AML-193 (cell line): ENCODE measurements around the gene SNRNP70.
"Not testable (repeated sequence)": the region's sequence is repeated elsewhere in the genome, so short reads cannot be mapped to it uniquely, and the experiment has no call there.

Source experiments
- DNase-seq, 2 experiments: peaks; one replicate each; lab custom pipeline; 2025; lab: John Stamatoyannopoulos, UW

The SNRNP70 gene

GRCh38 chr19:49085020-49085867 is at the start of gene SNRNP70:
TSS of gene SNRNP70 (plus strand) at chr19:49085451. CDS start at chr19:49086415, 964 bp downstream.
- DNase-seq, result peak; percentile 96 to 98

GRCh38 chr19:49036815-49037214 is 48.4 kb upstream of the SNRNP70 start, which contains the start of gene CGB1:
TSS of gene CGB1 (minus strand) at chr19:49036895. CDS start at chr19:49036711, 184 bp downstream.
- not testable (repeated sequence) for DNase-seq

- not testable (repeated sequence) for DNase-seq
Observed at GRCh38 chr19:49038111-49038510, 47.1 kb upstream of the SNRNP70 start.

GRCh38 chr19:49038557-49039276 is 46.5 kb upstream of the SNRNP70 start:
- not testable (repeated sequence) for DNase-seq

- DNase-seq, result not testable (repeated sequence)
Observed at GRCh38 chr19:49039736-49040135, 45.5 kb upstream of the SNRNP70 start.

GRCh38 chr19:49042177-49042576 is 43.1 kb upstream of the SNRNP70 start:
- no peak for DNase-seq

- DNase-seq, result not testable (repeated sequence)
Observed at GRCh38 chr19:49042666-49043065, 42.6 kb upstream of the SNRNP70 start.

- DNase-seq, result not testable (repeated sequence)
Observed at GRCh38 chr19:49043548-49043947, 41.7 kb upstream of the SNRNP70 start, which contains the start of gene CGB5. TSS of gene CGB5 (plus strand) at chr19:49043848. CDS start at chr19:49044210, 362 bp downstream.

GRCh38 chr19:49049011-49049410 is 36.2 kb upstream of the SNRNP70 start, which contains the start of gene CGB8:
TSS of gene CGB8 (minus strand) at chr19:49049111. CDS start at chr19:49048739, 372 bp downstream.
- DNase-seq, result not testable (repeated sequence)

GRCh38 chr19:49049834-49050233 is 35.4 kb upstream of the SNRNP70 start:
- not testable (repeated sequence) for DNase-seq

GRCh38 chr19:49050376-49051033 is 34.7 kb upstream of the SNRNP70 start:
- DNase-seq, result not testable (repeated sequence)

GRCh38 chr19:49056101-49056901 is 28.9 kb upstream of the SNRNP70 start:
- no peak for DNase-seq

GRCh38 chr19:49056902-49057596 is 28.2 kb upstream of the SNRNP70 start:
- DNase-seq, result not testable (repeated sequence)

GRCh38 chr19:49057636-49058234 is 27.5 kb upstream of the SNRNP70 start, which contains the start of gene CGB7:
TSS of gene CGB7 (minus strand) at chr19:49057749. CDS start at chr19:49055375, 2,374 bp downstream.
- DNase-seq, result no peak

GRCh38 chr19:49058562-49058961 is 26.7 kb upstream of the SNRNP70 start:
- no peak for DNase-seq

GRCh38 chr19:49059053-49059452 is 26.2 kb upstream of the SNRNP70 start:
- DNase-seq, result no peak

GRCh38 chr19:49061000-49061399 is 24.3 kb upstream of the SNRNP70 start:
- no peak for DNase-seq

GRCh38 chr19:49061445-49061844 is 23.8 kb upstream of the SNRNP70 start:
- no peak for DNase-seq

- no peak for DNase-seq
Observed at GRCh38 chr19:49064029-49064629, 21.1 kb upstream of the SNRNP70 start.
